ENCODE measurements around the gene OTOP3.

The OTOP3 gene

DNA sequence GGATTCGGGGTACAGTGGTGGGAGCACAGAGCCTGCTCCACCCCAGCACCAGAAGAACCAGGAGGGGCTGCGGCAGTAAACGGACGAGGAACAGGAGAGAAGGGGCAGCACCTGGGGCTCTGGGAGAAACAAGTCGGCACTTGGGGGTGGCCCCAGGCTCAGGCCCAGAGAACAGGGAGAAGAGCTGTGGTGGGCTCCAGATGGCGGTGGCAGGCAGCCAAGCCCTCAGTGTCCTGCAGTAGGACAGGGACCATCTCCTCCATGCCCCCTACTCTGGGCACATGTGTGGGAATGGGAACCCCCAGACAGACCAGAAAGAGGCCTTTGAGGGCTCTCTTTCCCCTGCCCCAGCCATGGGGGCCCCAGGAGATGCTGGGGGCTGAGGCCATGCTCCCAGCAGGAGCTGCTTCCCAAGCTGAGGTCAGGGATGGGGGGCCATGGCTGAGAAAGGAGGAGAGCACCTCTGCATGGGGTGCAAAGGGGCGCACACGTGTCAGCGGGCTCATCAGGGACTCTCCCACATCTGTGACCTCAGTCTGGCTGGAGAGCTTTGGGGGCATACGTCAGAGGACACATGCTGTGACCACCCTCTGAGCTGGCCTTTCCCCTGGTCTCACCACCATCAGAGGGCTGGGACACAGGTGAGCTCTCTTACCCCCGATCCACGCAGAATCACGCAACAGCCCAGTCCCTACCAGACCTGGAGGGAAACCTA lies 19.4 kb upstream of the OTOP3 start:
- in situ Hi-C loops (cut with MboI; ENCODE audit: low sequenced_read_pairs): no loop called here

DNA sequence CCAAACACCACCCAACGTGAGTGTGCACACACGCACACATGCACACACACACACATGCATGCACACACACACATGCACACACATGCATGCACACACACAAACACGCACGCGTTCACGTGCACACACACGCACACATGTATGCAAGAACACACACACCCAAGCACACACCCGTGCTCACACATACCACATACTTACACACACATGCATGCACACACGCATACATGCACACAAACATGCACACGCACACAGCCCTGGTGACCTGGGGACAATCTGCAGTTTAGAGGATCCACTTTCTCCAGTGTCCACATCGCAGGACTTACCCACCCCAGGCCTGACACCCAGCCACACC lies 18.9 kb upstream of the OTOP3 start:
- in situ Hi-C loops (cut with MboI; ENCODE audit: low sequenced_read_pairs): no loop called here

DNA sequence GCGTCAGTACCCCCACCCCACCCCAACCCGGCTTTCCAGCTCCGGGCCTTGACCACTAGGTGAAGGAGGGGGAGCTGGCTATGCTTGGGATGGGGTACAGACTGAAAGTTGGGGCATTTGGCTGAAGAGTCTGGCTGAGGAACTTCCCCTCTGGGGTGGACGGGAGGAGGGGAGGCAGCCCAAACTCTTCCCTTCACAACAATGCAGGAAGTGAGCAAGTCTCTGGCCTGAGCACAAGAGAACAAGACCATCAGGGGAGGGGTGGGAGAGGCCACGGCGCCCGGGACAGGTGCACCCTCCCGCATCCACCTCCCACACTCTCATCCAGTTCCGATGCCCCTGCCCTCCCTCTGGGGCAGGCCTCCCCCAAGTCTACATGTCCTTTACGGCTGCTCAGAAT lies 18.3 kb upstream of the OTOP3 start:
- in situ Hi-C loops (cut with MboI; ENCODE audit: low sequenced_read_pairs): no loop called here

- in situ Hi-C loops (cut with MboI; ENCODE audit: low sequenced_read_pairs): no loop called here
Measured at GRCh38 chr17:74918906-74919305, 16.8 kb upstream of the OTOP3 start.

GRCh38 chr17:74919440-74920305 lies 16.0 kb upstream of the OTOP3 start:
- in situ Hi-C loops (cut with MboI; ENCODE audit: low sequenced_read_pairs): no loop called here

DNA sequence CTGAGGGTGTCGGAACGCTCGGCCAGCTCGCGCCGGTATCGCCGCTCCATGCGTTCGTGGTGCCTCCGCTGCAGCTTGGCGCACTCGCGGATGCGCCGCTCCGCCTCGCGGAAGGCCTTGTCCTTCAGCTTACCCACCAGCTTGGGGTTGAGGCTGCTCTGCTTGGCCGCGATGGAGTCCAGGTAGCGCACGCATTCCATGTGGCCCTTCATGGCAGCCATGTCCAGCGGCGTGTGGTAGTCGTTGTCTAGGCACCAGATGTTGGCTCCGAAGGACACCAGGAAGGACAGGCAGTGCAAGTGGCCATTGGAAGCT lies 15.4 kb upstream of the OTOP3 start:
- in situ Hi-C loops (cut with MboI; ENCODE audit: low sequenced_read_pairs): no loop called here

- in situ Hi-C loops (cut with MboI; ENCODE audit: low sequenced_read_pairs): no loop called here
Measured at GRCh38 chr17:74920642-74921025, 15.1 kb upstream of the OTOP3 start.

GRCh38 chr17:74921026-74921681 lies 14.5 kb upstream of the OTOP3 start:
- in situ Hi-C loops (cut with MboI; ENCODE audit: low sequenced_read_pairs): no loop called here

- in situ Hi-C loops (cut with MboI; ENCODE audit: low sequenced_read_pairs): no loop called here
Measured at GRCh38 chr17:74921769-74922168, 13.9 kb upstream of the OTOP3 start.

- in situ Hi-C loops (cut with MboI; ENCODE audit: low sequenced_read_pairs): no loop called here
Measured at GRCh38 chr17:74922172-74922571, 13.5 kb upstream of the OTOP3 start.

DNA sequence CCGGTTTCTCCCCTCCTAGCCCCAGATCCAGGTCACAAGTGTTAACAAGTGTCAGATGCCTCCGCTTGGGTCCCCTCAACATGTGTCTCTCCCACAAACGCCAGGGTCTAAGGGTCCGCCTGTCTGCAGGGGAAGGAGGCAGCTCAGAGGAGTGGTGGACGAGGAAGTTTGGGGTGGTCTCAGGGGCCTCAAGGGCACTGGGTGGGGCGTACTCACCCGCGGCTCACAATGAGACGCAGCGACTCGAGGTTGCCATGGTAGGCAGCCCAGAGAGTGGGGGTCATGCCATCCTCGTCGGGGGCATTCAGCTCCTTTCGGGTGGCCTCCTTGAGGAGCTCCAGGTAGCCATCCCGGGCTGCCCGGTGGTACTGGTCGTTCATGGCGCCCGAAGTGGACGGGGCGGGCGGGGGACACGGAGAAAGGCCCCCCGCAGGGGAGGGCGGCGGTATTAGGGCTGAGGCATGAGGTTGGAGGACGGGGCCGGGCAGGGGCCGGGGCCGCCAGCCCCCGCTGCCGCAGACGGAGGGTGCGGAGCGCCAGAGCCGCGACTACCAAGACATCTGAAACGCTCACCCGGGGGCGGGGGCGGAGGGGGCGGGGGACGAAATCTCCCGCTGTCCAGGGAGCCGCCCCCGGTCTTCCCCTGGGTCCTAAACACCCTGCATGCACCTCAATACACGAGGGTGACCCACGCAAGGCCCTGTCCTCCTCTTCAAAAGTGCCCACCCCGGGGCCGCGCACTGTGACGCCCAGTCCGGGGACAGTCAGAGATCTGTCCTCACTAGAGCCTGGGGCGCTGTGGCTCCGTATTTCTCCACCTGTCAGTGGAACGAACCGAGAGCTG lies 12.8 kb upstream of the OTOP3 start, which contains the start of gene USH1G:
TSS of gene USH1G (minus strand) at position 562 of the 844 bp plus-strand sequence. CDS start at position 380, 182 bp downstream.
- in situ Hi-C loops (cut with MboI; ENCODE audit: low sequenced_read_pairs): no loop called here

DNA sequence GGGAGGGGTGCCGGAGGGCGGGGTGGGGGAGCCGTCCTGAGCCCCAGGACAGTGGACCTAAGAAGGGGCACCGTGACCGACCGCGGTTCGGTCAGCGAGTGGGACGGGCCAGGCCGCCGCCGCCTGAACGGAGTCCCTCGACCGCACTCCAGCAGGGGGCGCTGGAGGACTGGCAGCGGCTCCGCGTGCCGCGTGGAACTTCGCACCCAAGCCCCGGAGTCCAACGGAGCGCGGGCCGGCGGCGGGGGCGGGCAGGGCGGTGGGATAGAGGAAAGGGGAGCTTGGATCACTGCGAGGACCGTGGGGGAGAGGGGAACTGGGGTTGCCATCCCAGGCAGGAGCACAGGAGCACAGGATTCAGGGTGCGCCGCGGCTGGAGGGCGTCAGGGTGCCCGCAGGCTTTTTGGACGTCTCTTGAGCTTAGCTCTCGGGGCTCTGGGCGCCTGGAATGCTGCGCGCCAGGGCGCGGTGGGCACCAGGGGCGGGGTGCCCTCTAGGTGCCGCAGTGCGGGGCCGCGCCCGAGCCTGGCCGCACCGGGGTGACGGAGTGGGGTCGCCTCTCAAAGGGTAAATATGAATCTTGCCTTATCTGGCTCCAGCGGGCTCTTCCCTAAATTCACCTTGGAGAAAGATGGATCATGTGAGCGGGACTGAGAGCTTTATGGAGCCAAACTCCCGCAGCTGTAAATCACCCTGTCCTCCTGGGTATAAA lies 12.0 kb upstream of the OTOP3 start:
- in situ Hi-C loops (cut with MboI; ENCODE audit: low sequenced_read_pairs): no loop called here

GRCh38 chr17:74924250-74924948 lies 11.3 kb upstream of the OTOP3 start, which contains the start of gene OTOP2:
OTOP2 (plus strand) TSS chr17:74924273; CDS start chr17:74924633, 360 bp downstream.
- in situ Hi-C loops (cut with MboI; ENCODE audit: low sequenced_read_pairs): no loop called here

- in situ Hi-C loops (cut with MboI; ENCODE audit: low sequenced_read_pairs): no loop called here
Measured at GRCh38 chr17:74925242-74925641, 10.5 kb upstream of the OTOP3 start.

- in situ Hi-C loops (cut with MboI; ENCODE audit: low sequenced_read_pairs): no loop called here
Measured at GRCh38 chr17:74928786-74929185, 6.9 kb upstream of the OTOP3 start.

GRCh38 chr17:74930535-74931036 lies 5.1 kb upstream of the OTOP3 start:
- in situ Hi-C loops (cut with MboI; ENCODE audit: low sequenced_read_pairs): no loop called here

GRCh38 chr17:74935048-74935447 lies 650 bp upstream of the OTOP3 start:
- in situ Hi-C loops (cut with MboI; ENCODE audit: low sequenced_read_pairs): no loop called here

GRCh38 chr17:74936470-74936799 lies 737 bp downstream of the OTOP3 start:
- in situ Hi-C loops (cut with MboI; ENCODE audit: low sequenced_read_pairs): no loop called here

All from HL-60/S4 treated with phorbol 12-myristate 13-acetate at 8.2 ng/mL for 4 days and 3 days (cell line).